PFSK-1 (cell line): ENCODE data around the gene CLSTN1.

ENCODE experiments used
- POLR2AphosphoS5 ChIP-seq: IDR thresholded peaks from 2 replicates; pipeline ENCODE4 v1.6.1; 2012; ENCODE audit warnings: low read depth, mild to moderate bottlenecking, control low read depth, low read length, moderate library complexity
- SIN3A ChIP-seq: IDR thresholded peaks from 2 replicates; pipeline ENCODE4 v1.6.1; 2012; ENCODE audit warnings: mild to moderate bottlenecking, low read length, moderate library complexity, borderline replicate concordance; ENCODE audit not compliant: insufficient read depth
- TAF1 ChIP-seq: IDR thresholded peaks from 2 replicates; pipeline ENCODE4 v1.6.1; 2012; ENCODE audit warnings: low read length, control low read depth, borderline replicate concordance; ENCODE audit not compliant: insufficient read depth
- TF ChIP-seq, protein P1 (sequence below), 2 experiments: IDR thresholded peaks; 2 replicates each; pipeline versions ENCODE4 v1.6.1 to v1.8.0; 2011 to 2012; ENCODE audit warnings: low read depth in 2 of 2, low read length in 2 of 2, control low read depth in 1 of 2, inconsistent platforms in 1 of 2, mild to moderate bottlenecking in 1 of 2, moderate library complexity in 1 of 2; ENCODE audit not compliant: insufficient read depth in 1 of 2

DNA sequence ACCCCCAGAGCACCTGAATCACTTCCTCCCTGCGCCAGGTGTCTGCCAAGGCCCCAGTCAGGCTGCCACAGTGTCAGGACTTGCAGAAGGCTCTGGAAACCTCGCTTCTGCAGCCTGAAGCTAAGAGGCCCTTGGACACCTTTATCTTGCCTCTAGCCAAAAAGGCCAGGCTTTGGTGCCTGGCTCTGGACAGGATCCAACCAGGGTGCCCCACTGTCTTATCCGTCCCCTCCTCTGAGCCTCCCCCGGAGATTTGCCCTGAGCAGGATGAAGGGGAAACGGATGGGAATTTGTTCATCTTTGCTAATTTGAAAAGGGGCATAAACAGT lies 12.8 kb upstream of the CLSTN1 start:
- TF ChIP-seq TAF1 (no peak), POLR2AphosphoS5 (no peak), SIN3A (no peak)
- TF ChIP-seq, protein P1, sequence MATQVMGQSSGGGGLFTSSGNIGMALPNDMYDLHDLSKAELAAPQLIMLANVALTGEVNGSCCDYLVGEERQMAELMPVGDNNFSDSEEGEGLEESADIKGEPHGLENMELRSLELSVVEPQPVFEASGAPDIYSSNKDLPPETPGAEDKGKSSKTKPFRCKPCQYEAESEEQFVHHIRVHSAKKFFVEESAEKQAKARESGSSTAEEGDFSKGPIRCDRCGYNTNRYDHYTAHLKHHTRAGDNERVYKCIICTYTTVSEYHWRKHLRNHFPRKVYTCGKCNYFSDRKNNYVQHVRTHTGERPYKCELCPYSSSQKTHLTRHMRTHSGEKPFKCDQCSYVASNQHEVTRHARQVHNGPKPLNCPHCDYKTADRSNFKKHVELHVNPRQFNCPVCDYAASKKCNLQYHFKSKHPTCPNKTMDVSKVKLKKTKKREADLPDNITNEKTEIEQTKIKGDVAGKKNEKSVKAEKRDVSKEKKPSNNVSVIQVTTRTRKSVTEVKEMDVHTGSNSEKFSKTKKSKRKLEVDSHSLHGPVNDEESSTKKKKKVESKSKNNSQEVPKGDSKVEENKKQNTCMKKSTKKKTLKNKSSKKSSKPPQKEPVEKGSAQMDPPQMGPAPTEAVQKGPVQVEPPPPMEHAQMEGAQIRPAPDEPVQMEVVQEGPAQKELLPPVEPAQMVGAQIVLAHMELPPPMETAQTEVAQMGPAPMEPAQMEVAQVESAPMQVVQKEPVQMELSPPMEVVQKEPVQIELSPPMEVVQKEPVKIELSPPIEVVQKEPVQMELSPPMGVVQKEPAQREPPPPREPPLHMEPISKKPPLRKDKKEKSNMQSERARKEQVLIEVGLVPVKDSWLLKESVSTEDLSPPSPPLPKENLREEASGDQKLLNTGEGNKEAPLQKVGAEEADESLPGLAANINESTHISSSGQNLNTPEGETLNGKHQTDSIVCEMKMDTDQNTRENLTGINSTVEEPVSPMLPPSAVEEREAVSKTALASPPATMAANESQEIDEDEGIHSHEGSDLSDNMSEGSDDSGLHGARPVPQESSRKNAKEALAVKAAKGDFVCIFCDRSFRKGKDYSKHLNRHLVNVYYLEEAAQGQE (IDR thresholded peaks at IDR 0.05; ENCODE audit: insufficient read depth in 1 of 2, low read depth in 2 of 2, low read length in 2 of 2), result no peak
